ENCODE measurements around the gene PIF1. TPM values are rescaled to one million over a fixed set of nuclear protein-coding genes. Genes with fewer than 3 reads are reported as not detected.
"Not testable (repeated sequence)": the region's sequence is repeated elsewhere in the genome, so short reads cannot be mapped to it uniquely, and the experiment has no call there.

PIF1 gene
- total RNA-seq, 1 experiment from 2014 or later, result 15.3 TPM

DNA sequence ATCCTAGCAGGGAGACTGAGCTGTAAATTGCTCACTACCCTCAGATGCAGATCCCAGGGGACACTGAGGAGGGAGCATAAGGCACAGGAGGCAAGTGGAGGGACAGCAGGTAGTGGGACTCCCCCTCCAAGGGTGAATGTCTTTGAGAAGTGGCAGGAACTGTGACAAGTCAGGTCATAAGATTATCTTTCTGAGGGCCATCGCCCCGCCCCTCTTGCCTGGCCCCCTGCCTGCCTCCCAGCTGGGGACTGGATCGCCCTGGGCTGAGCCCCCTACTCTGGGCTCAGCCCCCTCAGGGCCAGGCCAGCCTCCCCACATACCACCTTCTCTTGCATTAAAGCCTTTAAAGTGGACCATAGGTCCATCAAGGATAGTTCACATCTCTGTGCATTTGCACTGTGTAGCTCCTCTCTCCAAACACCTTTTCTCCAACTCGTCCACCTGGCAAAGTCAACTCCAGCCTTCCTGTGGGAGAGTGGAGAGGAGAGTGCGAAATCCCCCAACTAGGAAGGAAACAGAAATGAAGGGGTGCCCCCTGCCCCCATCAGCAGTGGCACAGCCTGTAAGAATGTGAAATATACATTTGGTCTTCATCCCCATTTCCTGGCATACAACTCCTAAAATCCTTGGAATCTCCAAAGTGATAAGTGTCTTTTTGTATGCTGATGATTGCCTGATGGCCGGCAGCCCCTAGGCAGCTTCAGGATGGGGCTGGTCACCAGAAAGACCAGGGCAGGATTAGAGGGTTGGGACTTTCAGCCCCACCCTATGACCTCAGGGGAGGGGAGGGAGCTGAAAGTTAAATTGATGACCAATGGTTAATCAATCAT is 14.7 kb downstream of the PIF1 start:
- DNase-seq (ENCODE audit: low read depth), result no peak

DNA sequence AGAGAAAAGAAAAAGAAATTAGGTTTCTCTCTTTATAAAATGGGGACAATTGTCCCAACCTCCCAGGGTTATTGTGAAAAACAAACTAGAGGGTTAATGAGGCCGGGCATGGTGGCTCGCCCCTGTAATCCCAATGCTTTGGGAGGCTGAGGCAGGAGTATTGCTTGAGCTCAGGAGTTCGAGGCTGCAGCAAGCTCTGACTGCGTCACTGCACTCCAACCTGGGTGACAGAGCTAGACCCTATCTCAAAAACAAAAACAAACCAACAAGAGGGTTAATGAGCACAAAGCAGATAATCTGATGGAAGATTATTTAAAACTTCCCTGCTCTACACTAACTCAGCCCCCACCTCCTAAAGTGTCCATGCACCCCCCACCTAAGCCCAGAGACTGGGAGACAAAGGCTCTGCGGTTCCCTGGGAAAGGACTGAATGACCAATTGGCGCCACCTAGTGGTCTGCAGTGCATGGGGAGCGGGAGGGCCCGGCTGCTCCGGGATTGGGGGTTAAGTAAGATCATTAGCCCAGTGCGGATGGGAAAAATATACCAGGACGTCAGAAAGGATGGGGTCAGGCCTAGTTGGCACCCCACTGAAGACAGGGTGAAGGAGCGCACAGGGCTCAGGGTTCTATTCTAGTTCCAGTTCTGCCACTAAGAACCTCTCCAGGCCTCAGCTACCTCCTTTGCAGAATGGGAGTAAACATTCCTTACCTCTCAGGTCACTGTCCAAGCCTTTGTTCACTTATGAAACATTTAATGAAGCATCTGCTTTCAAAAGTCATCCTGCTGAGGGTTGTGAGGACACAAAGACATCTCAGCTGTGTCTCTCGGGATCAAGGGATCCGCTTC is 15.6 kb downstream of the PIF1 start:
- DNase-seq (ENCODE audit: low read depth), result peak; percentile 63

DNA sequence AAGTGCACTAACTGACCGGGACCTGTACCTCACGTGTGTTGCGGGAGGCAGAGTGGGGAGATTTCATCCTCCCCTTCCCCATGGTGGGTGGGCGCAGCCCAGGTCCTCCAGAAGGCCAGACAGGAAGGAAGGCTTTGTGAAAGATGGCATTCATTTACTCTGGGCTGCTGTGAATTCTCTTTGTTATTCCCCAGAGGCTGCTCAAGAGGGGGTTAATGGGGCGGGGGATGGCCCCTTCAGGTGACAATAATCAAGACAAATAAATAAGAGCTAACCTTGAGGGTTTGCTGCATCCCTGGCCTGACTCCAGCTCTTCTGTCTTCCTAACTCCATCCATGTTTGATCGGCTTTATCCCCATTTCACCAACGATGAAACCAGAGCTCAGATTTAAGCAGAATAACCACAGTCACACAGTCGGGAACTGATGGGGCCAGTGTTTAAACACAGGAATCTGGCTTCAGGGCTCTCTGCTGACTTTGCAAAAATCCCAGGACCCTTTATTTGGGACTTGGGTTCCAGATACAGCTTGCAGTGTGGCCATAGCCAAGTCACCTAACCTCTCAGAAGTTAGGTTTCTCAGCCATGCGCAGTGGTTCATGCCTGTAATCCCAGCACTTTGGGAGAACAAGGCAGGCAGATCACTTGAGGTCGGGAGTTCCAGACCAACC is 16.5 kb downstream of the PIF1 start:
- no peak for DNase-seq (ENCODE audit: low read depth)

- no peak for DNase-seq (ENCODE audit: low read depth)
Measured at GRCh38 chr15:64807751-64808222, 17.7 kb downstream of the PIF1 start.

GRCh38 chr15:64807051-64807749 is 18.2 kb downstream of the PIF1 start:
- DNase-seq (ENCODE audit: low read depth), result no peak

- DNase-seq (ENCODE audit: low read depth), result peak; percentile 23
Measured at GRCh38 chr15:64806509-64806908, 18.9 kb downstream of the PIF1 start.

DNA sequence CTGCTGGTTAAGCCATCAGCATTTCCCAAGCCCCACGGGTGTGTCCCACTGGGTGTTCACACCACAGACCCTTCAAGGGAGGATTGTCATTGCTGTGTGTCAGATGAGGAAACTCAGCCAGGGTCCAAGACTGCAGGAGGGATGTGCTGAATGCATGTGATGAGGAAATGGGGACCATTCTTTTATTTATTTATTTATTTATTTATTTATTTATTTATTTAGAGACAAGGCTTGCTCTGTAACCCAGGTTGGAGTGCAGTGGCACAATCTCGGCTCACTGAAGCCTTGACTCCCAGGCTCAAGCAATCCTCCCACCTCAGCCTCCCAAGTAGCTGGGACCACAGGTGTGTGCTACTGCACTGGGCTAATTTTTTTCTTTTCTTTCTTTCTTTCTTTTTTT is 20.8 kb downstream of the PIF1 start:
- DNase-seq (ENCODE audit: low read depth), result no peak

DNA sequence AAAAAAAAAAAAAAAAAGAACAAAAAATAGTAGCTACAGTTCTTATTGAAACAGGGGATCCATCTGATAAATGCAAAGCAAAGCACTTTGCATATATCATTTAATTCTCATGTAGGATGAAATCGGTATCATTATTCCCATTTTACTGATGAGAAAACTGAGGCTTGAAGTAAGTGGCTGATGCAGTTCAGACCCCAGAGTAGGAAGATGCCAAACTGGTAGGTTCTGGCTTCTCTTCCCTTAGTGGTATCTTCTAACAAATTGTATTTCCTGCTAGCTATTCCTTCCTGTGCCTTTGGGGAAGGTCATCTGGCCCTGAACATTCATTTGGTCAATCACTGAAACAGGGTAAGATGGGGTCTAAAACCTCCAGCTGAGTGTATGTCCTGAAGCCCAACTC is 21.9 kb downstream of the PIF1 start:
- DNase-seq (ENCODE audit: low read depth), result no peak

- no peak for DNase-seq (ENCODE audit: low read depth)
Measured at GRCh38 chr15:64800476-64800875, 25.0 kb downstream of the PIF1 start.

DNA sequence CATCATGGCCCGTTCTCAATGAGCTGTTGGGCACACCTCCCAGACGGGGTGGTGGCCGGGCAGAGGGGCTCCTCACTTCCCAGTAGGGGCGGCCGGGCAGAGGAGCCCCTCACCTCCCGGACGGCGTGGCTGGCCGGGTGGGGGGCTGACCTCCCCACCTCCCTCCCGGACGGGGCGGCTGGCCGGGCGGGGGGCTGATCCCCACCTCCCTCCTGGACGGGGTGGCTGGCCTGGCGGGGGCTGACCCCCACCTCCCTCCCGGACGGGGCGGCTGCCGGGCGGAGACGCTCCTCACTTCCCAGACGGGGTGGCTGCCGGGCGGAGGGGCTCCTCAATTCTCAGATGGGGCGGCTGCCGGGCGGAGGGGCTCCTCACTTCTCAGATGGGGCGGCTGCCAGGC is 26.5 kb downstream of the PIF1 start:
- DNase-seq (ENCODE audit: low read depth), result not testable (repeated sequence)

- not testable (repeated sequence) for DNase-seq (ENCODE audit: low read depth)
Measured at GRCh38 chr15:64795921-64796320, 29.5 kb downstream of the PIF1 start.

GRCh38 chr15:64795299-64795698 is 30.1 kb downstream of the PIF1 start:
- not testable (repeated sequence) for DNase-seq (ENCODE audit: low read depth)

- no peak for DNase-seq (ENCODE audit: low read depth)
Measured at GRCh38 chr15:64792282-64792681, 33.2 kb downstream of the PIF1 start.

DNA sequence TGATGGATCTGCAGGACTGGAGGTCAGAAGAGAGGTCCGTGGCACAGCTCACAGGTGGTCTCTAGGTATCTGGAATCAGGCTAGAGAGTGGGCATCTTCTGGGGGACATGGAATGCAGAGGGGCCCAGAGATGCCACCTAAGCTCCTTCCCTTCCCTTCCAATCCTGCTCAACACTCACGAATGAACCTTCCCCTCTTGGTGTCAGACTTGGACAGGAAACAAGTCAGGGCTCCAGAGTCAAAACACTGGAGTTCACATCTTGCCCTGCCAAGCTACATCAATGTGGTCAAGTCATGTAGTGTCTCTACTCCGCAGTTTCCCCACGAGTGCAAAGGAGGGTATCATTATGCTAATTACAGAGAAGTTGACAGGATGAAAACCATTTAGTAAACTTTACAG is 34.0 kb downstream of the PIF1 start:
- DNase-seq (ENCODE audit: low read depth), result no peak

- no peak for DNase-seq (ENCODE audit: low read depth)
Measured at GRCh38 chr15:64783796-64784195, 41.7 kb downstream of the PIF1 start.

- no peak for DNase-seq (ENCODE audit: low read depth)
Measured at GRCh38 chr15:64782751-64783150, 42.7 kb downstream of the PIF1 start.

DNA sequence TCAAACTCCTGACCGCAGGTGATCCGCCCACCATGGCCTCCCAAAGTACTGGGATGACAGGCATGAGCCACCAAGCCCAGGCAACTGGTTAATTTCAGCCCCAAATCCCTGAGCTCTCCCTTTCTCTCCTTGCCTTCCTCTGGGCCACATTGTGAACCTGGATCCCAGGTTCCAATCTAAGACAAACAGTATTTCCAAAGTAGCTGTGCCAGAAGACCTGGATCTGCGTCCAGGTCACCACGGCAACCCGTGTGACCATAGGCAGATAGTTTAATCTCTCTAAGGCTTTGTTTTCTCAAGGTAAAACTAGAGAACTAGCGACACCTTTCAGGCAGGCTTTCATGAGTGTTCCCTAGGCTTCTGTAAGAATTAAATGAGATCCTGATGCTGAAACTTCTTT is 44.1 kb downstream of the PIF1 start:
- DNase-seq (ENCODE audit: low read depth), result no peak

DNA sequence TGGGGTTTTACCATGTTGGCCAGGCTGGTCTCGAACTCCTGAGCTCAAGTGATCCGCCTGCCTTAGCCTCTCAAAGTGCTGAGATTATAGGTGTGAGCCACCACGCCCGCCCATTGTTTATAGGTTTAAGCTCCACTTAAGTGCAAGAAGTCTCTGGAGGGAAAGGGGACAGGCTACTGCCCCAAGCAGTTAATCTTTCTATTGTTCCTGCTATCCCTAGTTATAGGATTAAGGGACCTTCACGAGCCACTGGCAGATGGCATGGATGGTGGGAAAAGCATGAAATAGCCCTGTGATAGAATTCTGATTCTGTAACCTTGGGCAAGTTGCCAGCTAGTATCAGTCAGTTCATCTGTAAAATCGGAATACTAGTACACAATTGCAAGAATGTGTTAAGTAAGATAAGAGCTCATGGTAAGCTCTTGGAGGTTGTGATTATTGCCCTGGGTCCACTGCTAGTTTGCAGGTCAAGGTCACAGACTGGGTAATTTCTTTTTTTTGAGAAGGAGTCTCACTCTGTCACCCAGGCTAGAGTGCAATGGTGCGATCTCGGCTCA is 44.8 kb downstream of the PIF1 start:
- DNase-seq (ENCODE audit: low read depth), result no peak

GRCh38 chr15:64779630-64780029 is 45.8 kb downstream of the PIF1 start:
- DNase-seq (ENCODE audit: low read depth), result no peak

GRCh38 chr15:64779024-64779423 is 46.4 kb downstream of the PIF1 start:
- no peak for DNase-seq (ENCODE audit: low read depth)

DNA sequence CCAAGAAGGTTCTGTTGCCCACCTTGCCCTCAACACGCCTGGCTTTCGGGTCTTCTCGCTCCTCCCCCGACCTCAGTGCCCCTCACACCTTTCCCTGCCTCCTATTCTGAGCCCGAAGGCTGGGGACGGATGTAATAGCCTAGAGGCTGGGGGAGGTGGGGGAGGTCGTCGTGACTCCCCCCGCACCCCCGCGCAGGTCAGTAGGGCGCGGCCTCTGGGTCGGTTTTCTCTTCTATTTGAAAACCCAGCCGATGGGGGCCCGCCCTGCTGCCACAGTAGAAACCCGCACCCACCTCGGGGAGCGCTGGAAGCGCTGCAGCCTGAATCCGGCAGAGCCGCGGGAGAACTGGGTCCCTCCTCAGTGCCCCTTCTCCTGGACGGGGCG is 49.1 kb downstream of the PIF1 start:
- no peak for DNase-seq (ENCODE audit: low read depth)

Measured in HT1080 (cell line).